GM18498 (cell line): ENCODE measurements around the gene LIPA.
"Not testable (repeated sequence)": the region's sequence is repeated elsewhere in the genome, so short reads cannot be mapped to it uniquely, and the experiment has no call there.

ENCODE experiments used
- ATAC-seq: cut with Tn5 transposase; IDR thresholded peaks from one replicate; pipeline ENCODE4 v1.9.1; 2021; ENCODE audit warnings: mild to moderate bottlenecking, moderate library complexity; ENCODE audit not compliant: unreplicated experiment

Gene LIPA

GRCh38 chr10:89271532-89271931 lies 20.0 kb upstream of the LIPA start:
- ATAC-seq, result no peak

GRCh38 chr10:89270153-89270483 lies 18.5 kb upstream of the LIPA start:
- ATAC-seq, result no peak

- no peak for ATAC-seq
Measured at GRCh38 chr10:89269433-89270152, 18.0 kb upstream of the LIPA start.

- no peak for ATAC-seq
Measured at GRCh38 chr10:89266721-89267453, 15.3 kb upstream of the LIPA start.

GRCh38 chr10:89263531-89263930 lies 12.0 kb upstream of the LIPA start:
- ATAC-seq, result no peak

- ATAC-seq, result no peak
Measured at GRCh38 chr10:89263091-89263490, 11.5 kb upstream of the LIPA start.

GRCh38 chr10:89262086-89263051 lies 10.8 kb upstream of the LIPA start:
- no peak for ATAC-seq

GRCh38 chr10:89258881-89259280 lies 7.3 kb upstream of the LIPA start:
- no peak for ATAC-seq

- no peak for ATAC-seq
Measured at GRCh38 chr10:89257581-89257980, 6.0 kb upstream of the LIPA start.

- ATAC-seq, result no peak
Measured at GRCh38 chr10:89256962-89257361, 5.4 kb upstream of the LIPA start.

GRCh38 chr10:89256340-89256739 lies 4.8 kb upstream of the LIPA start:
- ATAC-seq, result no peak

- ATAC-seq, result no peak
Measured at GRCh38 chr10:89255793-89256192, 4.2 kb upstream of the LIPA start.

GRCh38 chr10:89255091-89255579 lies 3.6 kb upstream of the LIPA start:
- ATAC-seq, result not testable (repeated sequence)

GRCh38 chr10:89252225-89252585 lies 630 bp upstream of the LIPA start:
- ATAC-seq, result no peak

GRCh38 chr10:89250865-89251408 lies 638 bp downstream of the LIPA start:
- no peak for ATAC-seq

- ATAC-seq, result no peak
Measured at GRCh38 chr10:89248990-89249389, 2.6 kb downstream of the LIPA start.

- ATAC-seq, result not testable (repeated sequence)
Measured at GRCh38 chr10:89247623-89248022, 4.0 kb downstream of the LIPA start.

- peak; percentile 54 for ATAC-seq
Measured at GRCh38 chr10:89245802-89246201, 5.8 kb downstream of the LIPA start.

GRCh38 chr10:89242840-89243568 lies 8.6 kb downstream of the LIPA start:
- ATAC-seq, result no peak

GRCh38 chr10:89242345-89242684 lies 9.3 kb downstream of the LIPA start:
- no peak for ATAC-seq
